Uterus (tissue), 4 donors: Measurements from ENCODE around the gene NIN. TPM values are rescaled to one million over a fixed set of nuclear protein-coding genes. Genes with fewer than 3 reads are reported as not detected.
"Not testable (repeated sequence)": the region's sequence is repeated elsewhere in the genome, so short reads cannot be mapped to it uniquely, and the experiment has no call there.

ENCODE experiments used
- DNase-seq, 2 donors: peaks; one replicate each; pipeline ENCODE4 v3.0.0-alpha.2; 2019 to 2020
- H3K27ac ChIP-seq, 2 donors: fragments of 200-600 bp; sonication (generic); 1 replicate in 1 of 2; 2 replicates in 1 of 2; pipeline ENCODE4 v1.5.1; 2016 to 2018
- H3K27me3 ChIP-seq, 2 donors: fragments of 200-600 bp; sonication (generic); one replicate each; pipeline ENCODE4 v1.5.1; 2018 to 2019; ENCODE audit warnings: control low read depth in 1 of 2
- H3K36me3 ChIP-seq, 2 donors: fragments of 200-600 bp; sonication (generic); one replicate each; pipeline ENCODE4 v1.5.1; 2019; ENCODE audit warnings: control low read depth in 1 of 2
- H3K4me1 ChIP-seq, 2 donors: fragments of 200-600 bp; sonication (generic); one replicate each; pipeline ENCODE4 v1.5.1; 2018 to 2019; ENCODE audit warnings: control low read depth in 1 of 2
- H3K4me3 ChIP-seq, 2 donors: fragments of 200-600 bp; sonication (generic); 1 replicate in 1 of 2; 2 replicates in 1 of 2; pipeline ENCODE4 v1.5.1; 2018 to 2019; ENCODE audit warnings: mild to moderate bottlenecking in 1 of 2
- H3K9me3 ChIP-seq, 2 donors: fragments of 200-600 bp; sonication (generic); one replicate each; pipeline ENCODE4 v1.5.1; 2019; ENCODE audit warnings: control low read depth in 1 of 2
- POLR2A ChIP-seq, 2 donors: fragments of 450-650 bp; IDR thresholded peaks; one replicate each; pipeline ENCODE4 v1.6.1; 2016; ENCODE audit warnings: antibody characterized with exemption in 2 of 2, mild to moderate bottlenecking in 1 of 2, moderate library complexity in 1 of 2
- intact Hi-C: fragments of 100-400 bp; cut with DNase I; formaldehyde crosslinking; loops from one replicate; pipeline ENCODE4 v1.15.1; 2023; ENCODE audit warnings: low total_unique reads
- total RNA-seq, 4 donors: library from RNA; depleted of rRNA in 3 of 4; stranded (reverse); fragments of >200 nt in 3 of 4; gene quantifications; one replicate each; pipeline versions ENCODE4 v1.1.0 to v1.2.4, GENCODE V29; 2014 to 2023
- TF ChIP-seq, protein P1 (sequence below), 4 experiments: fragments of 200-600 bp in 2 of 4; fragments of 450-650 bp in 2 of 4; sonication (generic) in 2 of 4; IDR thresholded peaks; one replicate each; pipeline ENCODE4 v1.5.1; 2016 to 2019; ENCODE audit warnings: antibody characterized with exemption in 4 of 4, mild to moderate bottlenecking in 2 of 4, moderate library complexity in 1 of 4
- donor health status: DM: yes; HTN: yes; CAD: no.

NIN gene
- total RNA-seq, 4 donors from 2014 or later, result 8.8 to 45.6 (median 34.2) TPM

DNA sequence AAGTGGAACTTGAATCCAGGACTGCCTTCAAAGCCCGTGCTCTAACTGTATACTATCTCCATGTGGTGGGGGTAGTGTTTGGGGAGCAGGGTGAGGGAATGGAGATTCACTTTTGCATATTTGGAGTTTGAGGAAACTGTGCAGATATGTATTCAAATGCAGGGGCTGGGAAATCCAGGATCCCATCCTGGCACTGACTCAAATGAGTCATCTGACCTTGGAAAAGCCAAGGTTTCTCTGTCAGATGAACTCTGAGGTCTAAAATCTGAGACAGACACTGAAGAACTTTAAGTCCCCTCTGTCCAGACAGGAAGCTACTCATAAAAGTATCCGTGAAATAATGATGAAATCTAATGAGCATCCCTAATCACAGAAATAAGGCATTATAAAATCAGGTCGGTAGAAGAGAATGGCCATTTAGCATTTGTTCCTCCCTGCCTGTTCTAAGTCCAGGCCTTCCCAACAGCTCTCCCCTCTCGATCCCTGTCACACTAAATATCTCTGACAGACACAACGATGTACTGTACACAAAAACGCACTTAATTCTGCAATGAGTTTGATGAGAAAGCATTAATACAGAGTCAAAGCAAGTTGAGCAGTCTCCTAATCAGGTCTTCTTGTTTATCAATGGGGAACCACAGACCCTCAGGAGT is 14.4 kb downstream of the NIN start:
- peak overlapping the region in 1 of 2 donors; percentile 37 for H3K27ac ChIP-seq
- H3K27me3 ChIP-seq, result no peaks in the 10 kb centered on the region
- intact Hi-C loops, result no loop called here
- no peak for TF ChIP-seq POLR2A (IDR thresholded peaks at IDR 0.05)
- TF ChIP-seq, protein P1, sequence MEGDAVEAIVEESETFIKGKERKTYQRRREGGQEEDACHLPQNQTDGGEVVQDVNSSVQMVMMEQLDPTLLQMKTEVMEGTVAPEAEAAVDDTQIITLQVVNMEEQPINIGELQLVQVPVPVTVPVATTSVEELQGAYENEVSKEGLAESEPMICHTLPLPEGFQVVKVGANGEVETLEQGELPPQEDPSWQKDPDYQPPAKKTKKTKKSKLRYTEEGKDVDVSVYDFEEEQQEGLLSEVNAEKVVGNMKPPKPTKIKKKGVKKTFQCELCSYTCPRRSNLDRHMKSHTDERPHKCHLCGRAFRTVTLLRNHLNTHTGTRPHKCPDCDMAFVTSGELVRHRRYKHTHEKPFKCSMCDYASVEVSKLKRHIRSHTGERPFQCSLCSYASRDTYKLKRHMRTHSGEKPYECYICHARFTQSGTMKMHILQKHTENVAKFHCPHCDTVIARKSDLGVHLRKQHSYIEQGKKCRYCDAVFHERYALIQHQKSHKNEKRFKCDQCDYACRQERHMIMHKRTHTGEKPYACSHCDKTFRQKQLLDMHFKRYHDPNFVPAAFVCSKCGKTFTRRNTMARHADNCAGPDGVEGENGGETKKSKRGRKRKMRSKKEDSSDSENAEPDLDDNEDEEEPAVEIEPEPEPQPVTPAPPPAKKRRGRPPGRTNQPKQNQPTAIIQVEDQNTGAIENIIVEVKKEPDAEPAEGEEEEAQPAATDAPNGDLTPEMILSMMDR (IDR thresholded peaks at IDR 0.05), result no peak
- no peaks in the 10 kb centered on the region for H3K4me1 ChIP-seq
- H3K36me3 ChIP-seq, result no peaks in the 10 kb centered on the region
- H3K9me3 ChIP-seq, result no peaks in the 10 kb centered on the region
- peak in 1 of 2 donors; percentile 26 for DNase-seq
- no peak overlapping the region for H3K4me3 ChIP-seq

- H3K36me3 ChIP-seq, H3K27me3 ChIP-seq, H3K9me3 ChIP-seq, H3K4me3 ChIP-seq, intact Hi-C loops, DNase-seq, H3K27ac ChIP-seq, H3K4me1 ChIP-seq: not testable (repeated sequence)
Measured at GRCh38 chr14:50815526-50815925, 15.4 kb downstream of the NIN start.

GRCh38 chr14:50815058-50815457 is 15.9 kb downstream of the NIN start:
- H3K4me1 ChIP-seq, H3K4me3 ChIP-seq, H3K27ac ChIP-seq, DNase-seq, H3K27me3 ChIP-seq, intact Hi-C loops, H3K36me3 ChIP-seq, H3K9me3 ChIP-seq: not testable (repeated sequence)

DNA sequence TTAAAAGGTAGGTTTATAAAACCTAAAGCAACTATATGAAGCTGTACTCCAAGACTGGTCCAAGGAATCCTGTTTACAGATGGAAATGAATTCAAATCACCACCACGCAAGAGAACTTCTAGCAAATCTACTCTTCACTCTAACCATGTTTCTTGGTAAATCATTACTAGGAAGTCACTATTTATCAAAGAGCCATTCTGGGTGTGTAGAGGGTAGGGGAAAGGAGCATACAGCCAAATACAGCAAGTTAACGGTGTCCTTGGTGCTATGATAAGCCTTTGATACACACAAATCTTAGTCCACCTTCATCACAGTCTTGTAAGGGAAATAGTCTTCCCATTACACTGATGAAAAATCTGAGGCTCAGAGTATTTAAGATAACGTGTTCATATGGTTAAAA is 16.8 kb downstream of the NIN start:
- Histone ChIP-seq H3K27me3 (no peaks in the 10 kb centered on the region), H3K9me3 (no peaks in the 10 kb centered on the region), H3K4me3 (no peak overlapping the region), H3K27ac (no peak overlapping the region), H3K36me3 (no peaks in the 10 kb centered on the region), H3K4me1 (no peaks in the 10 kb centered on the region)
- no peak for DNase-seq
- no peak for TF ChIP-seq POLR2A (IDR thresholded peaks at IDR 0.05)
- TF ChIP-seq, protein P1 (IDR thresholded peaks at IDR 0.05), result no peak
- intact Hi-C loops, result no loop called here

DNA sequence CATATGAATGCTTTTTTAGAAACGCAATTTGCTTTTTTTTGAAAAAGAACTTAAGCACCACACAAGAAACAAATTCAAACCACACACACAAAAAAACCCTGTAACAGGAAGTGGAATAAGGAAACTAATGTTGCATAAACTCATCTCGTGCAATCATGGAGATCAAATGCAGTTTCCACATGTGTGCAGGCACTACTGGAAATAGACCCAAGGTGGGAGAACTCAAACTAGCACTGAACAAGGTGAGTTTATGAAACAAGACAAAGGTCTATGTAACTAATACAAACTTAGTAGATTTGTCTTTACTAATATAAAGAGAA is 17.5 kb downstream of the NIN start:
- intact Hi-C loops, result no loop called here
- H3K4me3 ChIP-seq, result no peak overlapping the region
- H3K27ac ChIP-seq, result no peak overlapping the region
- DNase-seq, result no peak
- no peaks in the 10 kb centered on the region for H3K9me3 ChIP-seq
- no peaks in the 10 kb centered on the region for H3K4me1 ChIP-seq
- H3K27me3 ChIP-seq, result no peaks in the 10 kb centered on the region
- H3K36me3 ChIP-seq, result no peaks in the 10 kb centered on the region
- no peak for TF ChIP-seq POLR2A (IDR thresholded peaks at IDR 0.05)
- TF ChIP-seq, protein P1 (IDR thresholded peaks at IDR 0.05), result no peak

GRCh38 chr14:50812856-50813543 is 18.0 kb downstream of the NIN start:
- TF ChIP-seq, protein P1 (IDR thresholded peaks at IDR 0.05), result no peak
- Histone ChIP-seq H3K4me3 (no peak overlapping the region), H3K36me3 (no peaks in the 10 kb centered on the region), H3K4me1 (no peaks in the 10 kb centered on the region), H3K27me3 (no peaks in the 10 kb centered on the region), H3K27ac (no peak overlapping the region), H3K9me3 (no peaks in the 10 kb centered on the region)
- DNase-seq, result no peak
- intact Hi-C loops, result no loop called here
